Measurements from ENCODE around the gene SMIM1. TPM values are rescaled to one million over a fixed set of nuclear protein-coding genes. Genes with fewer than 3 reads are reported as not detected.

Gene SMIM1, protein sequence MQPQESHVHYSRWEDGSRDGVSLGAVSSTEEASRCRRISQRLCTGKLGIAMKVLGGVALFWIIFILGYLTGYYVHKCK
- total RNA-seq (2014; rRNA removed; shearing (Covaris generic)) = 3.8 and 7.1 TPM in 2 replicates
- total RNA-seq (2022) = 3.9 and 4.3 TPM in 2 replicates
- Bru-seq, nascent RNA = percentile 30 among the genes with signal in this experiment
- BruChase-seq, experiment 1, labeled RNA remaining after a 6-hour chase = not detected
- BruChase-seq, experiment 2, labeled RNA remaining after a 2-hour chase = percentile 16 among the genes with signal in this experiment
- long read RNA-seq, partial matches to known transcripts = 1 of 3 reads
- long read RNA-seq, other reads (novel, unspliced or antisense) = 0 of 3 reads

DNA sequence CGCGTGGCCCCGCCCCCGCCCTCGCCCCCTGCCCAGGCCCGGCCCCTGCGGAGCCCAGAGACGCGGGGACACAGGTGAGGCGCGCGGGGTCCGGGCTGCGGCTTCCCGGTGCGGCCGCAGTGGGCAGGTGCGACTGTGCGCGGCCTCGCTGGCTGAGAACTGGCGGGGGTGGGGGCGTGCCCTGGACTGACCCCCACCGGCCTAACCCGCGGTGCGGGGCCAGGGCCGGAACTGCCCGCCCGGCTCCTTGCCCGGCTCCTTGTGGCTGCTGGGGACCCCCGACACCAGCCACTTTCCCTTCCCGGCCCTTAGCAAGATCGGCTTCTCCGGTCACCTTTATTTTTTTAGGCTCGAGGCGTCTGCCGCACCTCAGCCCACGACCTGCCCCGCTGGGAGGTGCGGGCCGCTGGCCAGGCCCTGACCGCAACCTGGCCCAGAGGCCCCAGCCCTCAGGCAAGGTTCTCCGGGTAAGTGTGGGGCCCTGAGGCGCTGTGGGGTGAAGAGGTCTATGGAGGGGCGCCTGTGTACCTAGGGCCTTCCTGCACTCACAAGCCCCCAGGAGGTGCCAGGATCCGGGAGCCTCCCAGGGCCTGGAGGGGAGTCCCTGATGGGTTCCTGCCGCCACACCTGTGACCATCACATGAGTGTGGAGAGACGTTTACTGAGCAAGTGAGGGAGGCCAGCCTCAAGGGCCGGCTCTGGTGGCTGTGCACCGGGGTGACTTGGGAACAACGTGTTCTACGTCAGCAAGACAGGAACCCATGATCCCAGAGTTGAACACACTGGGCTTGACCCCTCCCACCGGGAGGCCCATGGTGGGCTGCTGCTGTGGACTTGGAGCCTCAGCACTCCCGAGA, at the start of gene SMIM1:
SMIM1 (plus strand) TSS at position 35 of the 857 bp plus-strand sequence. CDS start 2,625 bp downstream, outside the sequence.
- POLR2A ChIA-PET = interaction anchor here (1.4 kb wide), 1 partner anchor 131 kb away, joined by 3 read pairs; no protein-coding TSS in a partner anchor
- intact Hi-C loops (cut with micrococcal nuclease; ENCODE audit: unreplicated experiment) = loop anchor here (5.0 kb wide), 1 partner anchor 129 kb away; the partner anchor contains the start of gene C1orf174

DNA sequence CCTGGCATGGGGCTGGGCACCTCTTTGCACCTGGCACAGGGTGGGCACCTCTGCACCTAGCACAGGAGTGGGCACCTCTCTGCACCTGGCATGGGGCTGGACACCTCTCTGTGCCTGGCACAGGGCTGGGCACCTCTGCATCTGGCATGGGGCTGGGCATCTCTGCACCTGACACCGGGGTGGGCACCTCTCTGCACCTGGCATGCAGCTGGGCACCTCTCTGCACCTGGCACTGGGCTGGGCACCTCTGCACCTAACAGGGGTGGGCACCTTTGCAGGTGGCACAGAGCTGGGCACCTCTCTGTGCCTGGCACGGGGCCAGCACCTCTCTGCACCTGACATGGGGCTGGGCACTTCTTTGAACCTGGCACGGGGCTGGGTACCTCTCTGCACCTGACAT, 49.7 kb upstream of the SMIM1 start:
- Histone ChIP-seq H3K4me3 (ENCODE audit: low read depth, low read length, poor library complexity, severe bottlenecking) (no peak overlapping the region), H3K9me3 (ENCODE audit: low read length) (no peaks in the 10 kb centered on the region), H3K4me2 (ENCODE audit: low read length) (no peak overlapping the region), H3K27ac (ENCODE audit: low read depth, low read length, poor library complexity, severe bottlenecking) (no peak overlapping the region), H4K20me1 (ENCODE audit: insufficient read depth, low read length) (no peaks in the 10 kb centered on the region), H2AFZ (ENCODE audit: low read length) (no peak overlapping the region), H3K79me2 (ENCODE audit: insufficient read depth, low read depth, low read length) (no peaks in the 10 kb centered on the region), H3K36me3 (ENCODE audit: insufficient read depth, low read length) (no peaks in the 10 kb centered on the region), H3K4me1 (ENCODE audit: insufficient read depth, low read length, poor library complexity, severe bottlenecking) (peaks cover 24% of the 10 kb centered on the region), H3K9me2 (ENCODE audit: insufficient read depth, low read length) (no peaks in the 10 kb centered on the region)
- TF ChIP-seq, protein P1, sequence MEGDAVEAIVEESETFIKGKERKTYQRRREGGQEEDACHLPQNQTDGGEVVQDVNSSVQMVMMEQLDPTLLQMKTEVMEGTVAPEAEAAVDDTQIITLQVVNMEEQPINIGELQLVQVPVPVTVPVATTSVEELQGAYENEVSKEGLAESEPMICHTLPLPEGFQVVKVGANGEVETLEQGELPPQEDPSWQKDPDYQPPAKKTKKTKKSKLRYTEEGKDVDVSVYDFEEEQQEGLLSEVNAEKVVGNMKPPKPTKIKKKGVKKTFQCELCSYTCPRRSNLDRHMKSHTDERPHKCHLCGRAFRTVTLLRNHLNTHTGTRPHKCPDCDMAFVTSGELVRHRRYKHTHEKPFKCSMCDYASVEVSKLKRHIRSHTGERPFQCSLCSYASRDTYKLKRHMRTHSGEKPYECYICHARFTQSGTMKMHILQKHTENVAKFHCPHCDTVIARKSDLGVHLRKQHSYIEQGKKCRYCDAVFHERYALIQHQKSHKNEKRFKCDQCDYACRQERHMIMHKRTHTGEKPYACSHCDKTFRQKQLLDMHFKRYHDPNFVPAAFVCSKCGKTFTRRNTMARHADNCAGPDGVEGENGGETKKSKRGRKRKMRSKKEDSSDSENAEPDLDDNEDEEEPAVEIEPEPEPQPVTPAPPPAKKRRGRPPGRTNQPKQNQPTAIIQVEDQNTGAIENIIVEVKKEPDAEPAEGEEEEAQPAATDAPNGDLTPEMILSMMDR (conservative IDR thresholded peaks at IDR 0.05; ENCODE audit: low read length) = no peak
- TF ChIP-seq EZH2phosphoT487 (IDR thresholded peaks at IDR 0.05; ENCODE audit: borderline replicate concordance, low read depth, low read length) = no peak
- DNase-seq (ENCODE audit: low spot score) = no peak
- ChIA-PET POLR2A (no interaction called here), CTCF (ENCODE audit: unreplicated experiment) (no interaction called here)
- no TSS peak for BruUV-seq (replicated peaks)
- intact Hi-C loops (cut with micrococcal nuclease; ENCODE audit: unreplicated experiment) = no loop called here

More for the DNA sequence above, at the start of gene SMIM1:
- no peaks in the 10 kb centered on the region for H4K20me1 ChIP-seq (ENCODE audit: insufficient read depth, low read length)
- H3K9me2 ChIP-seq (ENCODE audit: insufficient read depth, low read length) = no peaks in the 10 kb centered on the region
- TF ChIP-seq EZH2phosphoT487 (IDR thresholded peaks at IDR 0.05; ENCODE audit: borderline replicate concordance, low read depth, low read length) = no peak
- TF ChIP-seq, protein P1 (conservative IDR thresholded peaks at IDR 0.05; ENCODE audit: low read length) = no peak
- peaks cover 22% of the 10 kb centered on the region for H3K4me1 ChIP-seq (ENCODE audit: insufficient read depth, low read length, poor library complexity, severe bottlenecking)
- no peak within 1 kb of the TSS for H3K27ac ChIP-seq (ENCODE audit: low read depth, low read length, poor library complexity, severe bottlenecking)
- no peak for DNase-seq (ENCODE audit: low spot score)
- CTCF ChIA-PET (ENCODE audit: unreplicated experiment) = interaction anchor here (0.6 kb wide), 1 partner anchor 48 kb away, joined by 4 read pairs; no protein-coding TSS in a partner anchor
- H3K9me3 ChIP-seq (ENCODE audit: low read length) = no peaks in the 10 kb centered on the region
- peak within 1 kb of the TSS; percentile 72 for H3K4me3 ChIP-seq (ENCODE audit: low read depth, low read length, poor library complexity, severe bottlenecking)
- peak within 1 kb of the TSS; percentile 95 for H3K4me2 ChIP-seq (ENCODE audit: low read length)
- no peaks in the 10 kb centered on the region for H3K36me3 ChIP-seq (ENCODE audit: insufficient read depth, low read length)
- BruUV-seq (replicated peaks) = no TSS peak
- H3K79me2 ChIP-seq (ENCODE audit: insufficient read depth, low read depth, low read length) = no peaks in the 10 kb centered on the region
- H2AFZ ChIP-seq (ENCODE audit: low read length) = peak within 1 kb of the TSS; percentile 79; the same call in 1 of the 2 replicates

Measured in OCI-LY7 (cell line).